ENCODE data around the gene PLCH1.
"Not testable (repeated sequence)": the region's sequence is repeated elsewhere in the genome, so short reads cannot be mapped to it uniquely, and the experiment has no call there.

PLCH1 gene

GRCh38 chr3:155647206-155647605 lies 97.7 kb downstream of the PLCH1 start:
- H3K4me3 ChIP-seq (ENCODE audit: low read length), result no peak overlapping the region
- no peak for TF ChIP-seq CTCF (conservative IDR thresholded peaks at IDR 0.05; ENCODE audit: low read depth, low read length)
- DNase-seq (ENCODE audit: low read depth), result no peak

GRCh38 chr3:155646669-155647068 lies 98.2 kb downstream of the PLCH1 start:
- no peak for TF ChIP-seq CTCF (conservative IDR thresholded peaks at IDR 0.05; ENCODE audit: low read depth, low read length)
- DNase-seq (ENCODE audit: low read depth), result no peak
- no peak overlapping the region for H3K4me3 ChIP-seq (ENCODE audit: low read length)

- no peak for DNase-seq (ENCODE audit: low read depth)
- H3K4me3 ChIP-seq (ENCODE audit: low read length), result no peak overlapping the region
- TF ChIP-seq CTCF (conservative IDR thresholded peaks at IDR 0.05; ENCODE audit: low read depth, low read length), result no peak
Observed at GRCh38 chr3:155646128-155646527, 98.7 kb downstream of the PLCH1 start.

GRCh38 chr3:155643581-155644165 lies 101.2 kb downstream of the PLCH1 start:
- no peak overlapping the region for H3K4me3 ChIP-seq (ENCODE audit: low read length)
- TF ChIP-seq CTCF (conservative IDR thresholded peaks at IDR 0.05; ENCODE audit: low read depth, low read length), result no peak
- no peak for DNase-seq (ENCODE audit: low read depth)

GRCh38 chr3:155641956-155642355 lies 102.9 kb downstream of the PLCH1 start:
- H3K4me3 ChIP-seq (ENCODE audit: low read length), result no peak overlapping the region
- no peak for TF ChIP-seq CTCF (conservative IDR thresholded peaks at IDR 0.05; ENCODE audit: low read depth, low read length)

GRCh38 chr3:155640098-155640497 lies 104.8 kb downstream of the PLCH1 start:
- H3K4me3 ChIP-seq (ENCODE audit: low read length), result no peak overlapping the region
- DNase-seq (ENCODE audit: low read depth), result no peak
- no peak for TF ChIP-seq CTCF (conservative IDR thresholded peaks at IDR 0.05; ENCODE audit: low read depth, low read length)

More at GRCh38 chr3:155641956-155642355, 102.9 kb downstream of the PLCH1 start:
- DNase-seq (ENCODE audit: low read depth), result no peak

GRCh38 chr3:155639462-155640055 lies 105.3 kb downstream of the PLCH1 start:
- no peak for DNase-seq (ENCODE audit: low read depth)
- no peak for TF ChIP-seq CTCF (conservative IDR thresholded peaks at IDR 0.05; ENCODE audit: low read depth, low read length)

GRCh38 chr3:155638461-155638860 lies 106.4 kb downstream of the PLCH1 start:
- not testable (repeated sequence) for H3K4me3 ChIP-seq (ENCODE audit: low read length); DNase-seq (ENCODE audit: low read depth)

More at GRCh38 chr3:155639462-155640055, 105.3 kb downstream of the PLCH1 start:
- H3K4me3 ChIP-seq (ENCODE audit: low read length), result no peak overlapping the region
